Measurements from ENCODE around the gene AGT.

The AGT gene

GRCh38 chr1:230746617-230747016, 32.7 kb upstream of the AGT start:
- Histone ChIP-seq H3K27me3 (ENCODE audit: low read length) (no peaks in the 10 kb centered on the region), H3K79me2 (ENCODE audit: insufficient read depth, low read length) (no peaks in the 10 kb centered on the region), H3K4me2 (ENCODE audit: low read depth, low read length, poor library complexity, severe bottlenecking) (no peak overlapping the region), H3F3A (ENCODE audit: insufficient read depth) (no peaks in the 10 kb centered on the region), H3K9me2 (replicated peaks; ENCODE audit: insufficient read depth, low read length) (no peaks in the 10 kb centered on the region), H3K27ac (ENCODE audit: low read depth, low read length) (no peak overlapping the region), H3K4me3 (ENCODE audit: insufficient read depth, low read length, poor library complexity, severe bottlenecking) (no peak overlapping the region), H2AFZ (ENCODE audit: low read depth, low read length, severe bottlenecking) (no peak overlapping the region), H3K36me3 (ENCODE audit: low read length) (no peaks in the 10 kb centered on the region), H3K9me3 (ENCODE audit: insufficient read depth, low read length) (no peaks in the 10 kb centered on the region), H3K9ac (ENCODE audit: low read length) (no peak overlapping the region), H4K20me1 (ENCODE audit: low read depth, low read length) (no peaks in the 10 kb centered on the region)
- TF ChIP-seq CTCF (IDR thresholded peaks at IDR 0.05; ENCODE audit: insufficient read depth, low read length, poor library complexity, severe bottlenecking) (no peak), EZH2phosphoT487 (conservative IDR thresholded peaks at IDR 0.05; ENCODE audit: low read length) (no peak)

GRCh38 chr1:230745071-230745470, 31.1 kb upstream of the AGT start:
- no peaks in the 10 kb centered on the region for H4K20me1 ChIP-seq (ENCODE audit: low read depth, low read length)
- no peaks in the 10 kb centered on the region for H3K27me3 ChIP-seq (ENCODE audit: low read length)
- TF ChIP-seq EZH2phosphoT487 (conservative IDR thresholded peaks at IDR 0.05; ENCODE audit: low read length) (no peak), CTCF (IDR thresholded peaks at IDR 0.05; ENCODE audit: insufficient read depth, low read length, poor library complexity, severe bottlenecking) (no peak)
- no peak overlapping the region for H3K9ac ChIP-seq (ENCODE audit: low read length)
- H3K79me2 ChIP-seq (ENCODE audit: insufficient read depth, low read length), result no peaks in the 10 kb centered on the region
- no peak overlapping the region for H3K4me3 ChIP-seq (ENCODE audit: insufficient read depth, low read length, poor library complexity, severe bottlenecking)
- H3K36me3 ChIP-seq (ENCODE audit: low read length), result no peaks in the 10 kb centered on the region
- no peak overlapping the region for H3K27ac ChIP-seq (ENCODE audit: low read depth, low read length)
- no peaks in the 10 kb centered on the region for H3K9me3 ChIP-seq (ENCODE audit: insufficient read depth, low read length)
- H3K4me2 ChIP-seq (ENCODE audit: low read depth, low read length, poor library complexity, severe bottlenecking), result no peak overlapping the region
- no peak overlapping the region for H2AFZ ChIP-seq (ENCODE audit: low read depth, low read length, severe bottlenecking)
- no peaks in the 10 kb centered on the region for H3F3A ChIP-seq (ENCODE audit: insufficient read depth)
- no peaks in the 10 kb centered on the region for H3K9me2 ChIP-seq (replicated peaks; ENCODE audit: insufficient read depth, low read length)

- TF ChIP-seq CTCF (IDR thresholded peaks at IDR 0.05; ENCODE audit: insufficient read depth, low read length, poor library complexity, severe bottlenecking) (no peak), EZH2phosphoT487 (conservative IDR thresholded peaks at IDR 0.05; ENCODE audit: low read length) (no peak)
- H4K20me1 ChIP-seq (ENCODE audit: low read depth, low read length), result no peaks in the 10 kb centered on the region
- no peak overlapping the region for H3K4me2 ChIP-seq (ENCODE audit: low read depth, low read length, poor library complexity, severe bottlenecking)
- no peaks in the 10 kb centered on the region for H3K79me2 ChIP-seq (ENCODE audit: insufficient read depth, low read length)
- no peak overlapping the region for H3K9ac ChIP-seq (ENCODE audit: low read length)
- no peaks in the 10 kb centered on the region for H3K9me3 ChIP-seq (ENCODE audit: insufficient read depth, low read length)
- H3K9me2 ChIP-seq (replicated peaks; ENCODE audit: insufficient read depth, low read length), result no peaks in the 10 kb centered on the region
- H3F3A ChIP-seq (ENCODE audit: insufficient read depth), result no peaks in the 10 kb centered on the region
- no peak overlapping the region for H3K4me3 ChIP-seq (ENCODE audit: insufficient read depth, low read length, poor library complexity, severe bottlenecking)
- no peak overlapping the region for H3K27ac ChIP-seq (ENCODE audit: low read depth, low read length)
- no peaks in the 10 kb centered on the region for H3K27me3 ChIP-seq (ENCODE audit: low read length)
- no peaks in the 10 kb centered on the region for H3K36me3 ChIP-seq (ENCODE audit: low read length)
- no peak overlapping the region for H2AFZ ChIP-seq (ENCODE audit: low read depth, low read length, severe bottlenecking)
Measured at GRCh38 chr1:230744382-230744781, 30.5 kb upstream of the AGT start.

Measured in SU-DHL-6 (cell line).